Left ventricle myocardium inferior (tissue), 1 donor: ENCODE measurements around the gene NUDT4B. TPM values are rescaled to one million over a fixed set of nuclear protein-coding genes. Genes with fewer than 3 reads are reported as not detected.
"Not testable (repeated sequence)": the region's sequence is repeated elsewhere in the genome, so short reads cannot be mapped to it uniquely, and the experiment has no call there.

Source experiments
- DNase-seq: peaks from one replicate; pipeline ENCODE4 v3.0.0-alpha.2; 2020
- H3K27ac ChIP-seq: fragments of 200-600 bp; replicated peaks from 2 replicates; pipeline ENCODE4 v1.8.0; 2021
- H3K27me3 ChIP-seq: fragments of 200-600 bp; 2 replicates; pipeline ENCODE4 v1.8.0; 2021; ENCODE audit warnings: low read depth
- H3K36me3 ChIP-seq: fragments of 200-600 bp; 2 replicates; pipeline ENCODE4 v1.8.0; 2021
- H3K4me1 ChIP-seq: fragments of 200-600 bp; 2 replicates; pipeline ENCODE4 v1.8.0; 2021
- H3K4me3 ChIP-seq: fragments of 200-600 bp; 2 replicates; pipeline ENCODE4 v1.8.0; 2021; ENCODE audit warnings: mild to moderate bottlenecking, moderate library complexity
- H3K9me3 ChIP-seq: fragments of 200-600 bp; replicated peaks from 2 replicates; pipeline ENCODE4 v1.8.0; 2021
- intact Hi-C: fragments of 100-400 bp; cut with micrococcal nuclease; formaldehyde crosslinking; loops from one replicate; pipeline ENCODE4 v1.11.0; 2022
- total RNA-seq: library from RNA; stranded (reverse); fragmentation: NEBNext Ultra II Directional; extraction: Animal tissue kit (Norgen Biotek cat#: 25700); gene quantifications from one replicate; pipeline ENCODE4 v1.2.1, GENCODE V29; 2021
- donor health status: DM: no; HTN: yes; CAD: no; lungs with severe emphysema.

Gene NUDT4B
- total RNA-seq, 1 donor from 2014 or later = not detected

GRCh38 chr1:148791543-148792099 lies 43.0 kb downstream of the NUDT4B start:
- DNase-seq, H3K4me1 ChIP-seq, H3K36me3 ChIP-seq, H3K9me3 ChIP-seq, H3K27me3 ChIP-seq, intact Hi-C loops, H3K4me3 ChIP-seq, H3K27ac ChIP-seq: not testable (repeated sequence)

- DNase-seq, H3K27ac ChIP-seq, H3K9me3 ChIP-seq, H3K36me3 ChIP-seq, H3K27me3 ChIP-seq, H3K4me3 ChIP-seq, H3K4me1 ChIP-seq, intact Hi-C loops: not testable (repeated sequence)
Measured at GRCh38 chr1:148793762-148794332, 45.3 kb downstream of the NUDT4B start.

Other genes starting within 250 kb of the NUDT4B start
- gene NBPF14, start 152.8 kb upstream of the NUDT4B start, total RNA-seq = 5.3 TPM
- 2,016 TPM for gene PDE4DIP, start 95.7 kb downstream of the NUDT4B start, total RNA-seq